ENCODE data around the gene MRPL39. TPM values are rescaled to one million over a fixed set of nuclear protein-coding genes. Genes with fewer than 3 reads are reported as not detected.

The MRPL39 gene
- total and polyA plus RNA-seq, 2 of the 4 experiments (the other 2 are of a cell fraction): 15.2 to 20.6 TPM

DNA sequence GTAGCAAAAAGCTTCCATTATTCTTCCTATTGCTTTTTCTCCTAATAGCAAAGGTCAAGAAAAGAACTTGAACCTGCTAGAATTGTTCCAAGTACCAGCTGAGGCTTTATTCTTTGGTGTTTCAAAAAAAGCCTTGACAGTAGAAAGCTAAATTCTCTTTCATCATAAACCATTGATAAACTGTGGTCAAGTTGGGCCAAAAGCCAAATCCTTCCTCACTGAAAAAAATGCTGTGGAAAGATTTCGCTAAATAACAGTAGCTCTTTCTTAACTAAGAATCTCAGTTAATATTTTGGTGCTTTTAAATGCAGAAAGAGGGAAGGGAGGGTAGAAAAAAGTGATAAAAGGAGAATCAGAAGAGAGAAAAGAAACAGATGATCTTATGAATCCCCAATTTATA is 17.8 kb upstream of the MRPL39 start:
- H3K23ac ChIP-seq (ENCODE audit: low read depth, low read length): no peak overlapping the region
- no CpG with 5 or more reads among the region's 1 CpG for WGBS, 2 experiments (ENCODE audit: extremely low coverage in 2 of 2, insufficient read length in 1 of 2)
- dilution Hi-C loops (cut with HindIII; ENCODE audit: low sequenced_read_pairs, unreplicated experiment) (no loop called here), in situ Hi-C loops (cut with MboI; ENCODE audit: low sequenced_read_pairs) (no loop called here), intact Hi-C loops (cut with micrococcal nuclease) (no loop called here)
- H3K18ac ChIP-seq (ENCODE audit: low read depth, low read length): no peak overlapping the region
- no peak overlapping the region for H2BK15ac ChIP-seq (ENCODE audit: low read depth, low read length)
- H3K4me2 ChIP-seq (ENCODE audit: low read depth, low read length): no peak overlapping the region
- no peak overlapping the region for H2BK5ac ChIP-seq (ENCODE audit: low read depth, low read length, poor library complexity, severe bottlenecking)
- no peaks in the 10 kb centered on the region for H3K36me3 ChIP-seq (ENCODE audit: control insufficient read depth, insufficient read depth, low read length)
- H2AK9ac ChIP-seq (replicated peaks; ENCODE audit: low read depth, low read length, poor library complexity): no peak overlapping the region
- no peak overlapping the region for H4K8ac ChIP-seq (ENCODE audit: low read depth in 2 of 2, low read length in 2 of 2)
- no peak overlapping the region for H3K27ac ChIP-seq (ENCODE audit: insufficient read depth, low read length)
- H3K9me1 ChIP-seq (ENCODE audit: insufficient read depth, low read length): no peaks in the 10 kb centered on the region
- H3K4me1 ChIP-seq (ENCODE audit: control insufficient read depth, insufficient read depth, low read length): no peaks in the 10 kb centered on the region
- TF ChIP-seq MAFK (IDR thresholded peaks at IDR 0.05; ENCODE audit: low read depth, low read length): no peak
- TF ChIP-seq MAZ (IDR thresholded peaks at IDR 0.05; ENCODE audit: borderline replicate concordance, low read depth, low read length): no peak
- TF ChIP-seq, protein P1, sequence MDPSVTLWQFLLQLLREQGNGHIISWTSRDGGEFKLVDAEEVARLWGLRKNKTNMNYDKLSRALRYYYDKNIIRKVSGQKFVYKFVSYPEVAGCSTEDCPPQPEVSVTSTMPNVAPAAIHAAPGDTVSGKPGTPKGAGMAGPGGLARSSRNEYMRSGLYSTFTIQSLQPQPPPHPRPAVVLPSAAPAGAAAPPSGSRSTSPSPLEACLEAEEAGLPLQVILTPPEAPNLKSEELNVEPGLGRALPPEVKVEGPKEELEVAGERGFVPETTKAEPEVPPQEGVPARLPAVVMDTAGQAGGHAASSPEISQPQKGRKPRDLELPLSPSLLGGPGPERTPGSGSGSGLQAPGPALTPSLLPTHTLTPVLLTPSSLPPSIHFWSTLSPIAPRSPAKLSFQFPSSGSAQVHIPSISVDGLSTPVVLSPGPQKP (IDR thresholded peaks at IDR 0.05; ENCODE audit: borderline replicate concordance, low read depth, low read length): no peak
- no peak for TF ChIP-seq POLR2A (IDR thresholded peaks at IDR 0.05; ENCODE audit: low read depth, low read length)
- TF ChIP-seq SMC3 (IDR thresholded peaks at IDR 0.05; ENCODE audit: low read depth, low read length): no peak
- no peak for TF ChIP-seq RAD21 (IDR thresholded peaks at IDR 0.05; ENCODE audit: low read length)
- no peak for TF ChIP-seq CEBPB (IDR thresholded peaks at IDR 0.05; ENCODE audit: low read depth, low read length)
- H3K14ac ChIP-seq (replicated peaks; ENCODE audit: low read depth, low read length): no peak overlapping the region
- BruUV-seq (replicated peaks): no TSS peak
- ChIA-PET CTCF (interaction anchor here (0.6 kb wide), 1 partner anchor 48 kb away, joined by 3 read pairs; no protein-coding TSS in a partner anchor), POLR2A (ENCODE audit: unreplicated experiment) (no interaction called here)
- ATAC-seq (ENCODE audit: low read depth) (no peak), DNase-seq (peak; percentile 47)
- H2AFZ ChIP-seq (replicated peaks; ENCODE audit: low read length, poor library complexity): no peak overlapping the region
- H4K20me1 ChIP-seq (ENCODE audit: insufficient read depth, low read length): no peaks in the 10 kb centered on the region
- H2BK120ac ChIP-seq (ENCODE audit: low read depth, low read length): no peak overlapping the region
- no peak overlapping the region for H2BK20ac ChIP-seq (ENCODE audit: low read depth, low read length)
- no peak overlapping the region for H3K9ac ChIP-seq (ENCODE audit: low read depth, low read length)
- H3K79me1 ChIP-seq (ENCODE audit: low read depth in 1 of 2, low read length in 2 of 2): no peaks in the 10 kb centered on the region
- H2AK5ac ChIP-seq (ENCODE audit: low read depth, low read length): no peak overlapping the region
- H3K4me3 ChIP-seq (ENCODE audit: insufficient read depth, low read depth, low read length): no peak overlapping the region
- peaks cover 9% of the 10 kb centered on the region for H3K27me3 ChIP-seq (ENCODE audit: control insufficient read depth, insufficient read depth, low read length)
- H4K91ac ChIP-seq (ENCODE audit: insufficient read depth, low read depth, low read length): no peak overlapping the region
- H3K56ac ChIP-seq (ENCODE audit: extremely low read depth, insufficient read depth, low read length): no peak overlapping the region
- H3K4ac ChIP-seq (ENCODE audit: low read depth, low read length): no peak overlapping the region
- H3K9me3 ChIP-seq (ENCODE audit: control insufficient read depth, insufficient read depth, low read length): no peaks in the 10 kb centered on the region
- no peak overlapping the region for H4K5ac ChIP-seq (ENCODE audit: low read depth, low read length)
